RWPE1 (cell line): ENCODE measurements around the gene PNO1.
A peak's percentile ranks its signal among the peaks of the same experiment; 100 is the strongest.

Experiments used
- CTCF ChIA-PET: fragments of 350-600 bp; sonication (Branson Sonifier 250); formaldehyde crosslinking; extraction: SDS; loops from one replicate; lab custom pipeline; 2021; lab: Yijun Ruan, JAX
- POLR2A ChIA-PET: fragments of 400-600 bp; formaldehyde crosslinking; extraction: SDS; loops from one replicate; lab custom pipeline; 2020; ENCODE audit warnings: antibody characterized with exemption; ENCODE audit not compliant: low non-redundant PET; lab: Yijun Ruan, JAX
- DNase-seq: peaks from one replicate; pipeline ENCODE4 v3.0.0; 2012; ENCODE audit warnings: low spot score
- H3K27ac ChIP-seq: fragments of 450-650 bp; 2 replicates; pipeline ENCODE4 v1.5.1; 2017
- TF ChIP-seq, protein P1 (sequence below): fragments of 450-650 bp; conservative IDR thresholded peaks from 2 replicates; pipeline ENCODE4 v1.5.1; 2017; ENCODE audit warnings: low read depth, mild to moderate bottlenecking

The PNO1 gene

GRCh38 chr2:68189991-68190784 lies 32.5 kb downstream of the PNO1 start:
- peak overlapping the region; percentile 53 for H3K27ac ChIP-seq
- CTCF ChIA-PET, result interaction anchor here (0.6 kb wide), 1 partner anchor 844 kb away, joined by 7 read pairs; no protein-coding TSS in a partner anchor
- POLR2A ChIA-PET, result no interaction called here
- TF ChIP-seq, protein P1, sequence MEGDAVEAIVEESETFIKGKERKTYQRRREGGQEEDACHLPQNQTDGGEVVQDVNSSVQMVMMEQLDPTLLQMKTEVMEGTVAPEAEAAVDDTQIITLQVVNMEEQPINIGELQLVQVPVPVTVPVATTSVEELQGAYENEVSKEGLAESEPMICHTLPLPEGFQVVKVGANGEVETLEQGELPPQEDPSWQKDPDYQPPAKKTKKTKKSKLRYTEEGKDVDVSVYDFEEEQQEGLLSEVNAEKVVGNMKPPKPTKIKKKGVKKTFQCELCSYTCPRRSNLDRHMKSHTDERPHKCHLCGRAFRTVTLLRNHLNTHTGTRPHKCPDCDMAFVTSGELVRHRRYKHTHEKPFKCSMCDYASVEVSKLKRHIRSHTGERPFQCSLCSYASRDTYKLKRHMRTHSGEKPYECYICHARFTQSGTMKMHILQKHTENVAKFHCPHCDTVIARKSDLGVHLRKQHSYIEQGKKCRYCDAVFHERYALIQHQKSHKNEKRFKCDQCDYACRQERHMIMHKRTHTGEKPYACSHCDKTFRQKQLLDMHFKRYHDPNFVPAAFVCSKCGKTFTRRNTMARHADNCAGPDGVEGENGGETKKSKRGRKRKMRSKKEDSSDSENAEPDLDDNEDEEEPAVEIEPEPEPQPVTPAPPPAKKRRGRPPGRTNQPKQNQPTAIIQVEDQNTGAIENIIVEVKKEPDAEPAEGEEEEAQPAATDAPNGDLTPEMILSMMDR, result no peak
- DNase-seq, result no peak

DNA sequence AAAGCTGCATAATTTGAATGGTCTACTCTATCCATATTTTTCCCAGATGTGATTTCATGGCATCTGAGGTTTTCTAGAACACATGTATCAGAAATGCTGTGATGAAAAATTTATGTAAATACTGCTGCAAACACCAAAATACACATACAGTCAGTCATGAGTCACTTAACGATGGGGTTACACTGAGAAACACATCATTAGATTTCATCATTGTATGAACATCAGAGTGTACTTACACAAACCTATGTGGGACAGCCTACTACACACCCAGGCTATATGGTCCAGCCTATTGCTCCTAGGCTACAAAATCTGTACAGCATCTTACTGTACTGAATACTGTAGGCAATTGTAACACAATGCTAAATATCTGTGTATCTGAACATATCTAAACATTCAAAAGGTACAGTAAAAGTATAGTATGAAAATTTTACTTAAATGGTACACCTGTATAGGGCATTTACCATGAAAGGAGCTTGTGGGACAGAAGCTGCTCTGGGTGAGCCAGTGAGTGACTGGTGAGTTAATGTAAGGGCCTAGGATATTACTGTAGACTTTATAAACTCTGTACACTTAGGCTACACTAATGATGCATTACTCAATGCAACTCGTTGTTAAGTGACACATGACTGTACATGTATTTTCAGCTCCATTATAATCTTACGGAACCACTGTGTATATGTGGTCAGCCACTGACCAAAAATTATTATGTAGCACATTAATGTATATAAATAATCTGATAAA lies 33.5 kb downstream of the PNO1 start:
- H3K27ac ChIP-seq, result no peak overlapping the region
- TF ChIP-seq, protein P1, result no peak
- peak; percentile 54 for DNase-seq
- POLR2A ChIA-PET, result no interaction called here
- CTCF ChIA-PET, result interaction anchor here (0.5 to 0.6 kb wide), 2 partner anchors 38 to 245 kb away, joined by 3 read pairs; no protein-coding TSS in a partner anchor

DNA sequence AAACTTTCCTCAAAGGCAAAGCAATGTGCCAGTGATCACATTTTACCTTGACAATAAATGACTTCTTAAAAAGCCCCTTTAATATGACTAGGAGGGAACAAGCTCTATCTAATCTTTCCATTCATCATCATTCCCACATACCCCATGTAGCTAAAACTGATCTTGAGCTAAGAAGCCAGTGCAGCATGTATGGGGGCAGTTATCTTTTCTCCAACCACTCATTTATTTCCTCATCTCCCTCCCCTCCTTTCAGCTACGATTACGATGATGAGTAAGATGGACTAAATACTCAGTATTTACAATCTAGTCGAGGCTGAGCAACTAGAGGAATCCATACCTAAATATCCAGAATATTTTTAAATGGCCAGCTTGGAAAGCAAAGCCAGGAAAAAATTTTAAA lies 35.5 kb downstream of the PNO1 start:
- TF ChIP-seq, protein P1, result no peak
- H3K27ac ChIP-seq, result no peak overlapping the region
- CTCF ChIA-PET, result no interaction called here
- POLR2A ChIA-PET, result no interaction called here
- no peak for DNase-seq

- DNase-seq, result peak; percentile 59
Measured at GRCh38 chr2:68193787-68194372, 36.2 kb downstream of the PNO1 start.

GRCh38 chr2:68195096-68195495 lies 37.4 kb downstream of the PNO1 start:
- POLR2A ChIA-PET, result no interaction called here
- DNase-seq, result no peak
- CTCF ChIA-PET, result interaction anchor here (0.7 to 1.6 kb wide), 2 partner anchors 23 to 39 kb away, joined by 4 to 5 read pairs; no protein-coding TSS in a partner anchor
- TF ChIP-seq, protein P1, result no peak
- no peak overlapping the region for H3K27ac ChIP-seq

More at GRCh38 chr2:68193787-68194372, 36.2 kb downstream of the PNO1 start:
- POLR2A ChIA-PET, result no interaction called here
- CTCF ChIA-PET, result no interaction called here
- TF ChIP-seq, protein P1, result no peak
- H3K27ac ChIP-seq, result no peak overlapping the region

DNA sequence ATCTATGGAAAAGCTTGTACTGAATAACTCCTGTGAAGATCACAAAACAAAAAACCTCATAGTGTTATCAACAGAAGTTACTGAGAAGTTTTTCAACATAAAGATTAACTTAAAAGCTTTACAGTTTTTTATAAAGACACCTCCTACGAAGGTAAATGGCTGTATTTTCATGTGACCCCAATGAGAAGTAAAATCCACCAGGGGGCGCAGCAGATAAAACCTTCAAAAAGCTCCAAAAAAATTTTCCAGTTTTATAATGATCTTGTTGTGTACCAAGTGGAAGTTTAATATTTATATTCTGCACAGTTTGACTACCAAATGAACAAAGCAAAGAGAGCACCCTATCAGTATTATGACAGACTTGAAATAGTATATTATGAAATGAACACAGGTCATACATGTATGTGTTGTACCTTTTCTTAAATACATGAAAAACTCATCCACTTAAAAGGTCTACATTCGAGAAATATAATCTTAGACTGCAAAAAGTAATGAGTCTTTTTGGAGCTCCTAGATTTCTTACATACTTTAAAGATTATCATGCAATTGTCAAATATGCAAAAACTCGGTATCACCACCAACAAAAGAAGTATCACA lies 38.5 kb downstream of the PNO1 start:
- POLR2A ChIA-PET, result no interaction called here
- CTCF ChIA-PET, result interaction anchor here (0.5 to 1.6 kb wide), 10 partner anchors 10 to 137 kb away, joined by 3 to 7 read pairs (median 3); no protein-coding TSS in a partner anchor
- H3K27ac ChIP-seq, result no peak overlapping the region
- DNase-seq, result no peak
- TF ChIP-seq, protein P1, result peak; percentile 34; the same call in 1 of the 2 replicates
